GM10266 (cell line): ENCODE measurements around the gene EPB41.
"Not testable (repeated sequence)": the region's sequence is repeated elsewhere in the genome, so short reads cannot be mapped to it uniquely, and the experiment has no call there.

ENCODE experiments used
- DNase-seq: peaks from one replicate; pipeline ENCODE4 v3.0.0; 2012; ENCODE audit errors: extremely low spot score
- CTCF ChIP-seq: IDR thresholded peaks from 2 replicates; pipeline ENCODE4 v1.5.1; 2012; ENCODE audit warnings: mild to moderate bottlenecking, low read depth; ENCODE audit not compliant: control insufficient read depth, insufficient read depth; ENCODE audit errors: missing control alignments

Gene EPB41

GRCh38 chr1:29033829-29034466 lies 119.6 kb downstream of the EPB41 start:
- peak; percentile 53 for TF ChIP-seq CTCF
- DNase-seq: peak; percentile 53

GRCh38 chr1:29043274-29043965 lies 129.1 kb downstream of the EPB41 start:
- DNase-seq: no peak
- no peak for TF ChIP-seq CTCF

- no peak for TF ChIP-seq CTCF
- DNase-seq: no peak
Measured at GRCh38 chr1:29044010-29044409, 129.6 kb downstream of the EPB41 start.

- not testable (repeated sequence) for DNase-seq
Measured at GRCh38 chr1:29045663-29046062, 131.3 kb downstream of the EPB41 start.

- no peak for DNase-seq
Measured at GRCh38 chr1:29047142-29047541, 132.8 kb downstream of the EPB41 start.

GRCh38 chr1:29050166-29050565 lies 135.8 kb downstream of the EPB41 start:
- TF ChIP-seq CTCF: no peak
- no peak for DNase-seq

More at GRCh38 chr1:29047142-29047541, 132.8 kb downstream of the EPB41 start:
- TF ChIP-seq CTCF: no peak

- no peak for DNase-seq
- no peak for TF ChIP-seq CTCF
Measured at GRCh38 chr1:29052100-29052499, 137.7 kb downstream of the EPB41 start.

GRCh38 chr1:29052941-29053340 lies 138.6 kb downstream of the EPB41 start:
- TF ChIP-seq CTCF: no peak
- no peak for DNase-seq
